Hindlimb muscle (tissue), 1 donor: ENCODE results near the gene WDR88. TPM values are rescaled to one million over a fixed set of nuclear protein-coding genes. Genes with fewer than 3 reads are reported as not detected.
"Not testable (repeated sequence)": the region's sequence is repeated elsewhere in the genome, so short reads cannot be mapped to it uniquely, and the experiment has no call there.

Source experiments
- DNase-seq: peaks from one replicate; pipeline ENCODE4 v3.0.0-alpha.2; 2013
- polyA plus RNA-seq: library from polyadenylated mRNA; unstranded; fragments of 120-200 nt; gene quantifications from one replicate; pipeline ENCODE4 v1.2.1, GENCODE V29; 2013; ENCODE audit not compliant: insufficient read length

The WDR88 gene
- polyA plus RNA-seq, 1 donor: 0.63 TPM

DNA sequence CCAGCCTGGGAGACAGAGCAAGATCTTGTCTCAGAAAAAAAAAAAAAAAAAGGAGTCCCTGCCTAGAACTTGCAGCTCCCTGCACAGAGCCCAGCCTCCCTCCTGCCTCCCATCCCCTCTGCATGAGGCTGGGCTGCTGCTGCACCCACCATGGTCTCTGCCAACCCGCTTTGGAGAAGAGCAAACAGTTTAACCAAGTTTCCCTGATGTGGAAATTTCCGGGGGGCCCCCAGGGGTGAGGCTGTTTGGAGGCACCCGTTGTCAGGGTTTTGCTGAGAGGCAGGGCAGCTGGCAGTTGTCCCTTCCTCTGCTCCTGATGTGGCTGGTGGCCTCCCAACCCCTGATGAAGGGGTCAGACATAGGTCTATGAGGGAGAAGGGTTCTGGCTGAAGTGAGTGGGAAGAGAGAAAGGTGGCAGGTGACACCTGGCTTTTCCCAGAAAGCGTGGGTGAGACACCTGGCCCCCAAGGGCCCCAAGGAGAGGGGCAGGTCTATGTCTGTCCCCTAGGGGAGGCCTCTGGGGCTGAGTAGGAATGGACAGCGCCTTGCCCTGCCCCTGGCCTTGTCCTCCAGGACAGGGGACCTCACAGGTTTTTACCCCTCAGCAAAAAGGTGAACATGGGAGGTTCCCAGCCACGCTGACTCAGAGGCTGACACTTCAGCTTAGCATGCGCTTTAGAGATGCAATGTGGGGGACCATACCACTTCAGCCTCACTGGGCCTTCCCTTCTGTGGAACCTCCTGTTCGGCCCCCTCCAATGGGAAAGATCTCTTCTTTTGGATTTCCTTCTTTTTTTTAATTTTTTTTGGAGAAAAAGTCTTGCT, 67.7 kb downstream of the WDR88 start:
- DNase-seq: no peak

DNA sequence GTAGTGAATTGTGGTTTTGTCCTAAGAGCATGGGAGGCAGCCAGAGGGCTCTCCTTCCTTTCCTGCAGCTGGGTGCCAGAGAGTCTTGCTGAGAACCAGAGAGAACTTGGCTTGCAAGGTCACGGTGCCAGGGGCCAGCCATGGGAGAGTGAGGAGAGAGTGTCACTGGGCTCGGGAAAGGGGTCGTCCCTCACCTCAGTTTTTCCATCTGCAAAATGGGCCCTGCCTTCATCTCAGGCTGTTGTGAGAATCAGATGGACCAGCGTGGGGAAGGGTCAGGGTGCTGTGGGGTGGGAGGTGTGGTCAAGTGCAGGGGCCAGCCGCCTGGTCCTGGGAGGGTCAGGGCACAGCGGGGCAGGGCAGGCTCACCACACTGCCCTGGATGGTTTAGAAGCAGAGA, 69.6 kb downstream of the WDR88 start:
- no peak for DNase-seq

DNA sequence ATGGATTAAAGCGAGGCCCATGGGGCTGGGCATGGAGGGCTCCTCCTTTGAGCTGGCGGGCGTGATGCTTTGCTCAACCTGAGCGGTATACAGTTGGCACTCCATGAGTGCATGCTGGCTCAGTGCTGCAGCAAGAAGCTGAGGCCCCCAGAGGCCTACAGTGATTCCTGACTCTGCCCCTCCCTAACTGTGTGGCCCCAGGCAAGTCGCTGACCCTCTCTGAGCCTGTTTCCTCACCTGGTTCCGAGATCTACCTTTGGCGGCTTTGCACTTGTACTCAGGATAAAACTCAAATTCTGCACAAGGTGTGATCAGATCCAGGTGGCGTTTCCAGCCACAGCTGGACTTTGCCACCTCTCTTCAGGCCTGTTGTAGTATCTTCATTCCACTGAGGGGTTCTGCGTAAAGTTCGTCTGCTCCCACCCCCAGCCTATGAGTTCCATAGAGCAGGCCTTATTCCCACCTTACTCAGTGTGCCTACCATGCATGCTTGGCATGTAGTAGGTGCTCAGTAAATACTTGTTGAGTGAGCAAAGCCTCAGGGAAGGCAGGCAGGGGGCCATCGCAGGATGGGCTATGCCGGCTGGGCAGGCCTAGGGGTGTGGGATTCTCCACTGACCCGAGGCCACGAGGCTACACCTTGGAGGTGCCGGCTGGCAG, 70.1 kb downstream of the WDR88 start:
- DNase-seq: no peak

DNA sequence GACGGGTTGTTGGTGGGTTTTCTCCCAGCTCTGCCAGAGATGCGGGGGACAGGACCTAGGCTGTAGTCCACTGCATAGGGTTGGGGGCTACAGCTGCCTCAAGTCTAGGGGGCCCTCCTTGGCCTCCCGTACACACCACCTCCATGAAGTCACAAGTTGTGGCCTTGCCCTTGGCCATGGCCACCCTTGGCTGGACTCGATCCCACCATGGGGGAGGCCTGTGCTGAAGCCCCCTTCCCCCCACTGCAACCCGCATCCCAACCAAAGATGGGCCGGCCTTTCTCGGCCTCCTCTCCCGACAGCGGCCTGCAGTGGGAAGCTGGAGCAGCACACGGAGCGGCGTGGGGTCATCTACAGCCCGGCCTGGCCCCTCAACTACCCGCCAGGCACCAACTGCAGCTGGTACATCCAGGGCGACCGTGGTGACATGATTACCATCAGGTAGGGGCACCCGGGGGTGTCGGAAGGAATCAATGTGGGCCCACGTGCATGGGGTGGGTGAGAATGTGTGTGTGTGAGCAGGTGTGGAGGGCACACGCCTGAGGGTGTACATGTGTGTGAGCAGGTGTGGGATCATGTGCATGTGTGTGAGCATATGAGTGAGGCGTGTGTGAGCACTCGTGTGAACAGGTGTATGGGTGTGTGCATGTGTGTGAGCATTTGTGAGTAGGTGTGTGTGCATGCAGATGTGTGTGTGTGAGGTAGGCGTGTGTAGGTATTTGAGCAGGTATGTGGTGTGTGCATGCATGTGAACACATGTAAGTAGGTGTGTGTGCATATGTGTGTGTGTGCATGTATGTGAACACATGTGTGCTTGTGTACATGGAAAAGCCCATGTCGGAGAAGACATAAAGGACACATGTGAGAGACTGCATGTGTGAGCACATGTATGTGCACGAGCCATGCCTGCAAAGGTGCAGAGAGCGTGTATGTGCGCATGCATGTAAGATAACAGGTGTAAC, 70.9 kb downstream of the WDR88 start:
- no peak for DNase-seq

DNA sequence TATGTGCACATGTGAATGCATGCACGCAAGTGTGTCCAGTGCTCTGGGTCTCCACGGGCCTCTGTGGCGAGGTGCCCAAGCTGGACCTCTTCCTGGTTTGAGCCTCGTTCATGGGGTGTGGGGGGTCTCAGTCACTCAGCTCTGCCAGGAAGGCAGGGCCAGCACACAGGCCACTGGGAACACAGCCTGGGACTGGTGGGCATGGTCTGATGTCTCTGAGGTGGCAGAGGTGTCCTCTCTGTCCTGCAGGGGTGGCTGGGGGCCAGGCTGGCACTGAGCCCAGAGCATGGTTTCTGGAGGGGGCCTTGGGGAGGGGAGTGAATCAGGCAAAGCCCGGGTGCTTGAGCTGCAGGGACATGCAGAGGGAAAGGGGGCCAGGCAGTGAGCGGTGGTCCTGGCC, 71.6 kb downstream of the WDR88 start:
- no peak for DNase-seq

DNA sequence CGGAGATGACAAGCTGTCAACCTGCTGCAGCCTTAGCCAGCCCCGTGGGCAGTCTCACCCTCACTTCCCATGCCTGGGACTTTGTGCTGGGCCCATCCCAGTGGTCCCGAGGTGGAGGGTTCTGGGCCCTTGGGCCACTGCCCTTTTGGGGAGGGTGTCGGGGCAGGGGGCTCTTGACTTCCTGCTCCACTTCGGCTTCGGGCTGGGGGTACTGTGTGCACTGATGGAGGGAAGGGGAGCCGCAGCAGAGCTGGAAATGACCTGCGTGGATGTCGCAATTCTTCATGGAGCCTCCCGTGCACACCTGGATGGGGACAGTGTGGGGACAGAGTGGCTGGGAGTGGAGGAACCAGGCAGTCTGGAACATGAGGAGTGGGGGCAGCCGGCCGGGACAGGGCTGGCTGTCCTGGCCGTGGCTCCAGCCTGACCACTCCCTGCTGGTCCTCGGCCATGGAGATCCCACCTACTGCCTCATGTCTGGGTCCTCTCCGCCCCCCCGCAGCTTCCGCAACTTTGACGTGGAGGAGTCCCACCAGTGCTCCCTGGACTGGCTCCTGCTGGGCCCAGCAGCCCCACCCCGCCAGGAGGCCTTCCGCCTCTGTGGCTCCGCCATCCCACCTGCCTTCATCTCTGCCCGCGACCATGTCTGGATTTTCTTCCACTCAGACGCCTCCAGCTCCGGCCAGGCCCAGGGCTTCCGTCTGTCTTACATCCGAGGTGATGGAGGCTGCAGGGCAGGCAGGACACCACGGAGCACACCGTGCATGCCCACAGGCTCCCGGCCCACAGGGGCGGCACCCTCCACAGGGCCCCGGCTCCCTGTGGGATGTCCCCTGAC, 72.4 kb downstream of the WDR88 start:
- no peak for DNase-seq

DNA sequence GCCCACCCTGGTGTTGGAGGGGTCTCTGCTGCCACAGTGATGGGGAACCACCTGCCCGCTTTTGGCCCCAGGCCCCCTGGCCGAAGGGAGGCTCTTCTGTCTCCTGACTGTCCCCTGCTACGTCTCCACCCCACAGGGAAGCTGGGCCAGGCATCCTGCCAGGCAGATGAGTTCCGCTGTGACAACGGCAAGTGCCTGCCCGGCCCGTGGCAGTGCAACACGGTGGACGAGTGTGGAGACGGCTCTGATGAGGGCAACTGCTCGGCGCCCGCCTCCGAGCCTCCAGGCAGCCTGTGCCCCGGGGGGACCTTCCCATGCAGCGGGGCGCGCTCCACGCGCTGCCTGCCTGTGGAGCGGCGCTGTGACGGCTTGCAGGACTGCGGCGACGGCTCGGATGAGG, 73.2 kb downstream of the WDR88 start:
- no peak for DNase-seq

DNA sequence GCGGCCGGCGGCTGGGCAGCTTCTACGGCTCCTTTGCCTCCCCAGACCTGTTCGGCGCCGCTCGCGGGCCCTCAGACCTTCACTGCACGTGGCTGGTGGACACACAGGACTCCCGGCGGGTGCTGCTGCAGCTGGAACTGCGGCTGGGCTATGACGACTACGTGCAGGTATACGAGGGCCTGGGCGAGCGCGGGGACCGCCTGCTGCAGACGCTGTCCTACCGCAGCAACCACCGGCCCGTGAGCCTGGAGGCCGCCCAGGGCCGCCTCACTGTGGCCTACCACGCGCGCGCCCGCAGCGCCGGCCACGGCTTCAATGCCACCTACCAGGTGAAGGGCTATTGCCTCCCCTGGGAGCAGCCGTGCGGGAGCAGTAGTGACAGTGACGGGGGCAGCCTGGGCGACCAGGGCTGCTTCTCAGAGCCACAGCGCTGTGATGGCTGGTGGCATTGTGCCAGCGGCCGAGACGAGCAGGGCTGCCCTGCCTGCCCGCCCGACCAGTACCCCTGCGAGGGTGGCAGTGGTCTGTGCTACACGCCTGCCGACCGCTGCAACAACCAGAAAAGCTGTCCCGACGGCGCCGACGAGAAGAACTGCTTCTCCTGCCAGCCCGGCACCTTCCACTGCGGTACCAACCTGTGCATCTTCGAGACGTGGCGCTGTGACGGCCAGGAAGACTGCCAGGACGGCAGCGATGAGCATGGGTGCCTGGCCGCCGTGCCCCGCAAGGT, 73.8 kb downstream of the WDR88 start:
- no peak for DNase-seq

DNA sequence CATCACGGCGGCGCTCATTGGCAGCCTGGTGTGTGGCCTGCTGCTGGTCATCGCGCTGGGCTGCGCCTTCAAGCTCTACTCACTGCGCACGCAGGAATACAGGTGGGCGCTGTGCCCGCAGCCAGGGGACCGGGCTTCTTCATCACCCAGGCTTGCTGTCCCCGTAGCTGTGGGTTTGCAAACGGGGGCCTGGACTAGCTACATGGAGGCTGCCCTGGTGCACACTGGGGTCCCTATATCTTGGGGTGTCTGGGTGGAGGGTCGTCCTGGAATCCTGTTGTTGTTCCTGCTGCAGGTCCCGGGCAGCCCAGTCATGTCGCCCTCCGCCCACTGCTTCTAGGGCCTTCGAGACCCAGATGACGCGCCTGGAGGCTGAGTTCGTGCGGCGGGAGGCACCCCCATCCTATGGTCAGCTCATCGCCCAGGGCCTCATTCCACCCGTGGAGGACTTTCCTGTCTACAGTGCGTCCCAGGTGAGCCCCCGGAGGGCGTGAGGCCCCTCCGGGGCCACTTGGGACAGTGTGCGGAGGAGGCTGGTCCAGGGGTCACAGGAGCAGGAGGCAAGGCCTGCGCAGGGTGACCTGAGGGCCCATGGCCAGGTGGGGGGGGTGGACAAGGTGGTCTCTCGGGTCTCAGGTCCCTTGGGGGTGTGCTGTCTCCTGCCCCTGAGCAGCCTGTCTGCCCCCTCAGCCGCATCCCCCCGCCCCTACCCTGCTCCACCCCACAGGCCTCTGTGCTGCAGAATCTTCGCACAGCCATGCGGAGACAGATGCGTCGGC, 74.5 kb downstream of the WDR88 start:
- no peak for DNase-seq

DNA sequence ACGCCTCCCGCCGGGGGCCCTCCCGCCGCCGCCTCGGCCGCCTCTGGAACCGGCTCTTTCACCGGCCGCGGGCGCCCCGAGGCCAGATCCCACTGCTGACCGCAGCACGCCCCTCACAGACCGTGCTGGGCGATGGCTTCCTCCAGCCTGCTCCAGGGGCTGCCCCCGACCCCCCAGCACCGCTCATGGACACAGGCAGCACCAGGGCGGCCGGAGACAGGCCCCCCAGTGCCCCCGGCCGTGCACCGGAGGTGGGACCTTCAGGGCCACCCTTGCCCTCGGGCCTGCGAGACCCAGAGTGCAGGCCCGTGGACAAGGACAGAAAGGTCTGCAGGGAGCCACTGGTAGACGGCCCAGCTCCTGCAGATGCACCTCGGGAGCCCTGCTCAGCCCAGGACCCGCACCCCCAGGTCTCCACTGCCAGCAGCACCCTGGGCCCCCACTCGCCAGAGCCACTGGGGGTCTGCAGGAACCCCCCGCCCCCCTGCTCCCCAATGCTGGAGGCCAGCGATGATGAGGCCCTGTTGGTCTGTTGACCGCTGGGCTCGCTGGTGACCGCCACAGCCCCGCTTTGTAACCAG, 75.2 kb downstream of the WDR88 start:
- DNase-seq: no peak

DNA sequence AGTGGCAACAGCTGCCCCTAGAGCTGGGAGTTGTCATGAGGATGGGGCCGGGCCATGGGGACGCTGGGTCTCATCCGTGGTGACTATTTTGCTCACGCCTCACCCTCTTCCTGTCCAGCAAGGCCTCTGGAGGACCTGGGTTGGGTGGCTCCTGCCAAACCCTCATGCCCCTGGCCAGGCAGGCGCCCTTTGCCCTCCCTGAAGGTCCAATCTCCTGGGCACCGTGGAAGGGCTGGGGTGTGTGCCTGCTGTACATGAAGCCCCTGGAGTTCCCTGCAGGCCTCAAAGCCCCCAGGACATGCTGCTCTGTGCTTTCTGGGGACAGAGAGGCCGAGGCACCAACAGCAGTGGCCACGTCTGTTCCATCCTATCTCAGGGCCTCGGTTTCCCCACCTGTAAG, 76.0 kb downstream of the WDR88 start:
- DNase-seq: no peak

DNA sequence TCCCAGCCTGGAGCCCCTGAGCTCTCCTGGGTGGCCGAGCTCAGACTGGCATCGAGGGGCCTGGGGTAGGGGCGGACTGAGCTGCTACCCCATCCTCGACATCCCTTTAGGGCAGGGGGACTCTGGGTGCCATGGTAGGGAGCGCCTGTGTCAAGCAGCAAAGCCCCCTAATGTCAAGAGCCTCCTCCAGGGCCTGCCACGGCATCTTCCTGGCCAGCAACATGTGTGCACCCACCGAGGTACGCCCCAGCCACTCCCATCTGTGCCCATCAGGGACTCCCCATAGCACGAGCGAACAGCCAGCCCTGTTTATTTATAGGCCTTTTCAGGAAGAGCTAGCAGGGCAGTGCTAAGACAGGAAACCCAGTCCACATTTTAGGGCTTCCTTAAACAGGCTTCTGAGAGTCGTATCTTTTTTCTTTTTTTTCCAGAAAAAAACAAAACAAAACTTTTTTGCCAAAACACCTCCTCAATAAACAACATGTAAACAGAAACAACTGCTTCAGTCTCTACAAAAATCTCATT, 76.5 kb downstream of the WDR88 start:
- DNase-seq: no peak

DNA sequence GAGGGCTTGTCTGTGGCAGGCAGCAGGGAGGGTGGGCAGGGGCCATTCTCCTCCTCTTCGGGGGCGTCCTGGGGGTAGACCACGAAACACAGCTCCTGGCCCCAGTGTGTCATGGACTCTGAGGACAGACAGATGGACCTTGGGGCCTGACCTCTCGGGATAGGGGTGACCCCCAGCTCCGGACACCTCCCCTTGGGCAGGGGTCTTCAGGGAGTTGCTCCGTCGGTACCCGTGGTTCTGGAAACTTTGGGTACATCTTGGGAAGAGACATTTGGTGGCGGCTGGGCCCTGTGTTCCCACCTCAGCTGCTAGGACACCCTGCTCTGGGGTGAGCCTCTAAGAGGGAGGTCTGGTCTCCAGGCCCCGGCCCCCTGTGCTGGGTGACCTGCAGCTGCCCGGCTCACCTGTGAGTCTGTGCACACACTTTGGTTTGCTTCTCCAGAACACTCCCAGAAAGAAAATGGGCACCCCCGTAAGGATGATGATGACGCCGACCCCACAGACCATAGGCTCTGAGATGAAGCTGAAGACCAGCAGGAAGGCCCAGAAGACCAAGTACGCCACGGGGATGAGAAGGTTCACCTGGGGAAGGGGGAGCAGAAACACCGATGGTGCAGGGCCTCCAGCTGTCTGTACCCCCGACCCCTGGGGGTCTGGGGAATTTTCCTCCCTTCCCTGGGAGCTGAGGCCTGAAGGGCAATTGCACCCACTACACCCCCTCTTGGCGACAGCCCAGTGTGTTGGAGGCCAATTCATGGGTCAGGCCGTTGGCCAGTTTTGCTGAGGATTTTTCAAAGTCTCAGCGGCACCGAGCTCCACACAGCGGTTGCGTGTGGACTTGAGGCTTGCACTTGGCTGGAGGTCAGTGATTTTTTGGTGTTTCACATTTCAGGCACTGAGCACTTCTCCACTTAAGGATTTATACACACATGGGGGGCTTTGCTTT, 77.3 kb downstream of the WDR88 start:
- peak; percentile 57 for DNase-seq

DNA sequence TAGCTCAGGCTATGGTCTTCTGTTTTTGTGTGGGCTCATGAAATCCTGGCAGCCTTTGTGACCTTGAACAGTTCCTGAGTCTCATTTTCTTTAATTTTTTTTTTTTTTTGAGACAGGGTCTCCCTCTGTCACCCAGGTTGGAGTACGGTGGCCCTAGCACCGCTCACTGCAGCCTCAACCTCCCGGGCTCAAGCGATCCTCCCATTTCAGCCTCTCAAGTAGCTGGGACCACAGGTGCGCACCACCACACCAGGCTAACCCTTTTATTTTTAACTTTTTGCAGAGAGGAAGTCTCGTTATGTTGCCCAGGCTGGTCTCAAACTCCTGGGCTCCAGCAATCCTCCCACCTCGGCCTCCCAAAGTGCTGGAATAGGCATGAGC, 77.9 kb downstream of the WDR88 start:
- DNase-seq: not testable (repeated sequence)

DNA sequence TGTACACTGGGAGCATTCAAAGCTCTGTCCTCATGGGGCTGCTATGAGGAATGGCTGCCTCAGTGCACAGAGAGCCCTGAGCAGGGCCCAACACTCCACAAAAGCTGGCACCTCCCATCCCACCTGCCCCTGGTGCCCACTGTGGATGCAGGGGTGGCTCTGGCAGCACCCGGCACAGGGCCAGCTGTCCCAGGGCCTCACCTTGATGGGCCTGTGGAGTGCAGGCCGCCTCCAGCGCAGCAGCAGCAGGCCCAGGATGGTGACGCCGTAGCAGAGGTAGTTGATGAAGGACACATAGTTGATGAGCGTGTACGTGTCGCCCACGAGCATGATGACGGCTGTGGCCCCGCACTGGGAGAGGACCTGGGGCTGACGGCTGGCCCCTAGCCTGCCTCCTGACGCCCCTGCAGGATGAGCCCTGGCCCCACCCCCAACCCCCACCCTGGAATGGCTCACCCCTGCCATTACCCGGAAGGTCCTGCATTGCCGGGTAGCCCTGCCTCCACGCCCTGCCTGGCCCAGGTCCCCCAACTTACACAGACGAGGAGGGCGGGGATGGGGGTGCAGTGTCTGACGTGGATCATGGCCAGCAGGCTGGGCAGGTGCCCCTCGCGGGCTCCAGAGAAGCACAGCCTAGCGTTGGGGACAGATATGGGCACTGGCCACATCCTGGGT, 78.5 kb downstream of the WDR88 start:
- DNase-seq: no peak

DNA sequence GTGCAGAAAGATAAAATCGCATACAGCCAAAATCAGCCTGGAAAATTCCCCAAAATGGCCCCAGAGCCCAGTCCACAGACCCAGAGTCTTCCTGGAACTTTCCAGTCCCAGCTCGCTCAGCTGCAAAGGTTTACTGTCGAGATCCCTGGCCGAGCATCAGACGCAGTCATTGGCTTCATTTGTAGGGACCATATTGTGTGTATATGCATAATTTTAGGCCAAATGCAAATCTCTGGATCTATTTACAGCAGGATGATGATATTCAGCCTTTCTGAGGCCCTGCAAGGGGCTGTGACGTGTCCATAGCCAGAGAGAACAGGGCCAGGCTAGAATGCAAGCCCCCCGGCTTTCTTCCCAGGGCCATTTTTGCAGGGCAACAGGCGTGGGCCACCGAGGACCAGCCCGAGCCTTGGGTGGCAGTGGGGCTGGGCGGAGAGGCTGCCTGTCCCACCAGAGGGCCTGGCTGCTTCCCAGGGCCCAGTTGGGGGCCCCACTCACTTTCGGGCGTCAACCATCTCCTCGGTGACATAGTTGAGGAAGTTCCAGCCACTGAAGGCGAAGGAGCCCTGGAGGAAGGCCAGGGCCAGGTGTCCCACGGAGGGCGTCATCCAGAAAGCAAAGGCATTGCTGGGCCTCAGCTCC, 80.0 kb downstream of the WDR88 start:
- DNase-seq: peak; percentile 89

DNA sequence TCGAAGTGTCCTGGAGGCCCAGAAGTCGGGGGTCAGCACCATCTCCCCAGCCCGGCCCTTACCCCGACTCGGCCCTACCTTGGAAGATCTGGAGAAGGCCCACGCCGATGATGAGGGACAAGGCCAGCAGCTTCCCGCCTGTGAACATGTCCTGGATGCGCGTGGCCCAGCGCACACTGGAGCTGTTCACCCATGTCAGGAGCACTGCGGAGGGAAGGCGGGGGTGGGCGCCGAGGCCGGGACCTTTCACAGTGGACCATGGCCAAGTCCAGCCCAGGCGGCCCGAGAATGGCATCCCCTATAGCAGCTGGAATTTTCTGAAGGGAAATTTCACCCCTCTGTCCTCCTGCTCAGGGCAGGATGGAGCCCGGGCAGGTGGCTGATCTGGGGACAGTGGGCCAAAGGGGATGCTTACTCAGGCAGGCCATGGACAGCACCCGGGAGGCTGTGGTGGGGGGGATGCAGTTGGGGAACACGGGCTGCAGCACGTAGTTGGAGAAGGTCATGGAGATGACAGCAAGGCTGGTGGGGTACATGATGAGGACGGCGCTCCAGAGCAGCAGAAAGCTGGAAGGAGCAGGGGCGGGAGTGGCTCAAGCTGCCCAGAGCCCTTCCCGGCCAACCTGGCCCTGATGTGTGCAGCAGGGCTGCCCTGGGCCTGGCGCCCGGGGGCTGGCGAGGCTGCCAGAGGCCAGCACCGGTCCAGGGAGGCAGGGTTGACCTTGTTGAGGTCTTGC, 80.7 kb downstream of the WDR88 start:
- DNase-seq: no peak
